SK-N-SH treated with all-trans-retinoic acid at 6 μM for 48 hours (cell line): Measurements from ENCODE around the gene TTC7B.

Experiments
- ATAC-seq: fragments of 200-7000 bp; cut with Tn5 transposase; 3 replicates; pipeline ENCODE4 v1.9.1; 2020; ENCODE audit warnings: mild to moderate bottlenecking, moderate library complexity
- BACH2 ChIP-seq: fragments of 250-450 bp; sonication (Bioruptor Pico); IDR thresholded peaks from 2 replicates; pipeline ENCODE4 v1.9.0; 2021; ENCODE audit warnings: mild to moderate bottlenecking, borderline replicate concordance
- CREB5 ChIP-seq: fragments of 250-450 bp; sonication (Bioruptor Pico); IDR thresholded peaks from 2 replicates; pipeline ENCODE4 v1.5.1; 2020; ENCODE audit warnings: low read depth, mild to moderate bottlenecking, moderate library complexity
- CSDC2 ChIP-seq: fragments of 250-450 bp; sonication (Bioruptor Pico); IDR thresholded peaks from 2 replicates; pipeline ENCODE4 v1.5.0; 2020; ENCODE audit warnings: mild to moderate bottlenecking, moderate library complexity
- CSRNP3 ChIP-seq: fragments of 250-450 bp; sonication (Bioruptor Pico); IDR thresholded peaks from 2 replicates; pipeline ENCODE4 v1.5.1; 2021; ENCODE audit warnings: mild to moderate bottlenecking, moderate library complexity
- GLIS3 ChIP-seq: fragments of 250-450 bp; sonication (Bioruptor Pico); IDR thresholded peaks from 2 replicates; pipeline ENCODE4 v1.5.0; 2020; ENCODE audit warnings: mild to moderate bottlenecking, moderate library complexity
- ISL1 ChIP-seq: fragments of 250-450 bp; sonication (Bioruptor Pico); IDR thresholded peaks from 2 replicates; pipeline ENCODE4 v2.1.2; 2022; ENCODE audit warnings: mild to moderate bottlenecking, moderate library complexity
- OSR1 ChIP-seq: fragments of 250-450 bp; sonication (Bioruptor Pico); IDR thresholded peaks from 2 replicates; pipeline ENCODE4 v1.8.0; 2022; ENCODE audit warnings: moderate library complexity, mild to moderate bottlenecking, inconsistent platforms
- PATZ1 ChIP-seq: fragments of 250-450 bp; sonication (Bioruptor Pico); IDR thresholded peaks from 2 replicates; pipeline ENCODE4 v1.8.0; 2020; ENCODE audit warnings: mild to moderate bottlenecking, moderate library complexity, borderline replicate concordance
- POU6F1 ChIP-seq: fragments of 250-450 bp; sonication (Bioruptor Pico); IDR thresholded peaks from 2 replicates; pipeline ENCODE4 v1.8.0; 2021; ENCODE audit warnings: low read depth, mild to moderate bottlenecking, moderate library complexity, borderline replicate concordance
- PPARA ChIP-seq: fragments of 250-450 bp; sonication (Bioruptor Pico); IDR thresholded peaks from 2 replicates; pipeline ENCODE4 v1.5.0; 2020; ENCODE audit warnings: mild to moderate bottlenecking, borderline replicate concordance
- SNAI2 ChIP-seq: fragments of 250-450 bp; sonication (Bioruptor Pico); IDR thresholded peaks from 2 replicates; pipeline ENCODE4 v1.5.0; 2020; ENCODE audit warnings: mild to moderate bottlenecking, moderate library complexity
- TCF4 ChIP-seq: fragments of 250-450 bp; sonication (Bioruptor Pico); IDR thresholded peaks from 2 replicates; pipeline ENCODE4 v1.8.0; 2021; ENCODE audit warnings: mild to moderate bottlenecking, moderate library complexity, borderline replicate concordance
- TOX ChIP-seq: fragments of 250-450 bp; sonication (Bioruptor Pico); IDR thresholded peaks from 2 replicates; pipeline ENCODE4 v1.8.0; 2021; ENCODE audit warnings: mild to moderate bottlenecking, moderate library complexity, borderline replicate concordance
- TSHZ2 ChIP-seq: fragments of 250-450 bp; sonication (Bioruptor Pico); IDR thresholded peaks from 2 replicates; pipeline ENCODE4 v1.5.0; 2020; ENCODE audit warnings: mild to moderate bottlenecking, moderate library complexity
- ZC3H10 ChIP-seq: fragments of 250-450 bp; sonication (Bioruptor Pico); IDR thresholded peaks from 2 replicates; pipeline ENCODE4 v1.5.1; 2021; ENCODE audit warnings: mild to moderate bottlenecking, moderate library complexity
- ZFP30 ChIP-seq: fragments of 450-650 bp; formaldehyde crosslinking; IDR thresholded peaks from 2 replicates; pipeline ENCODE4 v1.5.0; 2022; ENCODE audit warnings: mild to moderate bottlenecking, moderate library complexity
- ZNF565 ChIP-seq: fragments of 450-650 bp; formaldehyde crosslinking; conservative IDR thresholded peaks from 2 replicates; pipeline ENCODE4 v1.5.0; 2020; ENCODE audit warnings: low read depth, mild to moderate bottlenecking, moderate library complexity
- ZNF70 ChIP-seq: fragments of 450-650 bp; formaldehyde crosslinking; IDR thresholded peaks from 2 replicates; pipeline ENCODE4 v1.5.0; 2020; ENCODE audit warnings: mild to moderate bottlenecking, moderate library complexity
- ZNF8 ChIP-seq: fragments of 450-650 bp; formaldehyde crosslinking; IDR thresholded peaks from 2 replicates; pipeline ENCODE4 v1.5.0; 2020; ENCODE audit warnings: mild to moderate bottlenecking, moderate library complexity

TTC7B gene

GRCh38 chr14:90732718-90733117 is 83.5 kb downstream of the TTC7B start:
- ATAC-seq, result no peak
- no peak for TF ChIP-seq BACH2 (CRISPR knock-in tag)

- ATAC-seq, result no peak
Observed at GRCh38 chr14:90732139-90732538, 84.1 kb downstream of the TTC7B start.

GRCh38 chr14:90731487-90731886 is 84.7 kb downstream of the TTC7B start:
- TF ChIP-seq ZFP30 (CRISPR knock-in tag), result no peak
- no peak for TF ChIP-seq ZNF70 (CRISPR knock-in tag)
- TF ChIP-seq SNAI2, result no peak
- no peak for TF ChIP-seq PPARA (CRISPR knock-in tag)
- TF ChIP-seq TSHZ2, result no peak
- no peak for TF ChIP-seq POU6F1 (CRISPR knock-in tag)
- TF ChIP-seq ZNF565 (CRISPR knock-in tag), result no peak
- no peak for TF ChIP-seq BACH2 (CRISPR knock-in tag)
- TF ChIP-seq ISL1 (CRISPR knock-in tag), result no peak
- no peak for TF ChIP-seq ZC3H10 (CRISPR knock-in tag)
- no peak for TF ChIP-seq GLIS3 (CRISPR knock-in tag)
- TF ChIP-seq TOX, result no peak
- no peak for TF ChIP-seq PATZ1 (CRISPR knock-in tag)
- TF ChIP-seq ZNF8 (CRISPR knock-in tag), result no peak
- ATAC-seq, result no peak

More at GRCh38 chr14:90732139-90732538, 84.1 kb downstream of the TTC7B start:
- no peak for TF ChIP-seq OSR1
- TF ChIP-seq, all 23 proteins: peak for 0

- no peak for ATAC-seq
- TF ChIP-seq TCF4 (CRISPR knock-in tag) (no peak), PPARA (CRISPR knock-in tag) (no peak), GLIS3 (CRISPR knock-in tag) (no peak), CSDC2 (no peak), CSRNP3 (CRISPR knock-in tag) (no peak)
Observed at GRCh38 chr14:90730206-90730766, 85.9 kb downstream of the TTC7B start.

GRCh38 chr14:90728951-90729350 is 87.3 kb downstream of the TTC7B start:
- no peak for ATAC-seq
- TF ChIP-seq TSHZ2, result no peak
- no peak for TF ChIP-seq CREB5 (CRISPR knock-in tag)
- no peak for TF ChIP-seq TOX
- no peak for TF ChIP-seq ISL1 (CRISPR knock-in tag)
- no peak for TF ChIP-seq PPARA (CRISPR knock-in tag)
- TF ChIP-seq CSRNP3 (CRISPR knock-in tag), result no peak
